HG03442 (cell line): ENCODE results near the gene PRRC1.

ENCODE experiments used
- ATAC-seq: cut with Tn5 transposase; IDR thresholded peaks from one replicate; pipeline ENCODE4 v1.9.1; 2021; ENCODE audit warnings: mild to moderate bottlenecking, moderate library complexity; ENCODE audit not compliant: unreplicated experiment

The PRRC1 gene

DNA sequence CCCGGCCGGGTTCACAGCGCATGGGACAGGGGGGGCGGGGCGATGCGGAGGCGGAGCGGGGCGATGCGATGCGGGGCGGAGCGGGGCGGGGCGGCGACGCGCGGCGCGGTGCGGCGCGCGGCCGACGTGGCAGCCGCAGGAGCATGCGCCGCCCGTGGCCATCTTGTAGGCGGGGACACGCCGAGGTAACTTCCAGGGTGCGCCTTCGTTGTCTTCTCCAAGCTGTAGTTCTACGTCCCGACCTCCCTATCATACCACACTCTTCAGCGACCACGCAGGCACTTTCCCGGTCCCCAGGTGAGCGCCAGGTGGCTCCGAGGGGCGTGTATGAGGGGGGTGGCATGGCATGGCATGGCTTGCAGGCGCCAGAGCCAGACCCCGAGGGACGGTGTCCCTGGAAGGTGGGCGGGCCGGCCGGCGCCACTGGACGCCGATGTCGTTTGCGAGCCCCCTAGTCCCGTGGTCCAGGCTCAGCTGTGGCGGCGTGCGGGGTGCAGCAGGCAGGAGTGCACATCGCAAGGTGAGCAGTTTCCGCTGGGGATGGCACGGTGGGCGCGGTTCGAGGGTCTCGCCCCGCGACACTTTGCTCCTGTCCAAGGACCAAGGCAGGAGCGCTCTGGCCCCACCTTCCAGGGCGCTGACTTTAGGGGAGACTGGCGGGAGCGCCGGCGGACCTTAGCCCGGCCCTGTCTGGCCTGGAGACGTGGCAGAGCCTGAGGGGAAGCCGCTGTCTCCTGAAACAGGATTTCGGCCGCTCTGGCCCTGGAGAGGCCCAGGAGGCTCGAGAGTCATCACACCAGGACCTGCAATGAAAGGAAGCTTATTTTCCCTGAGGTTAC lies at the start of gene PRRC1:
TSS of gene PRRC1 (plus strand) at position 161 of the 839 bp plus-strand sequence. CDS start 5,840 bp downstream, outside the sequence.
- ATAC-seq = peak; percentile 89

DNA sequence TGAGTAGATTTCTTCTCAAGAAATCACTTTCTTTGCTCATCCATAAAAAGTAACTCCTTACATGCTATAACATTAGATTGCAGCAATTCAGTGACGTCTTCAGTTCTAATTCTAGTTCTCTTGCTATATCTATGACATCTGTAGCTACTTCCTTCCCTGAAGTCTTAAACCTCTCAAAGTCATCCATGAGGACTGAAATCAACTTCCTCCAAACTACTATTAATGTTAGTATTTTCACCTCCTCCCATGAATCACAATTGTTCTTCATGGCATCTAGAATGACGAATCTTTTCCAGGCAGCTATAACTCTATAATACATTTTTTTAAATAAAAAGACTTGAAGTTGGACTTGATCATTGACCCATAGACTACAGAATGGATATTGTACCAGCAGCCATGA lies 46.2 kb upstream of the PRRC1 start:
- ATAC-seq = no peak

DNA sequence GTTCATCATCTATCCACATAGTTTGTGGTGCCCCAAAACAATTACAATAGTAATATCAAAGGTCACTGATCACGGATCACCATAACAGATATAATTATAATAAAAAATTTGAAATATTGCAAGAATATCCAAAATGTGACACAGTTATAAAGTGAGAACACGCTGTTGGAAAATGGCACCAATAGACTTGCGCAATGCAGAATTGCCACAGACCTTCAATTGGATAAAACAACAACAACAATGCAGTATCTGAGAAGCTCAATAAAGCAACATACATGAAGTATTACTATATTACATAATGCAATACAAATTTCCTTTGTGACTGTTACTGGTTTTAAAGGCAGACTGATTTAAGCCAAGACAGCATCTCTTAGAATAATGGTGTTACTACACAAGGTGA lies 44.7 kb upstream of the PRRC1 start:
- ATAC-seq = no peak

DNA sequence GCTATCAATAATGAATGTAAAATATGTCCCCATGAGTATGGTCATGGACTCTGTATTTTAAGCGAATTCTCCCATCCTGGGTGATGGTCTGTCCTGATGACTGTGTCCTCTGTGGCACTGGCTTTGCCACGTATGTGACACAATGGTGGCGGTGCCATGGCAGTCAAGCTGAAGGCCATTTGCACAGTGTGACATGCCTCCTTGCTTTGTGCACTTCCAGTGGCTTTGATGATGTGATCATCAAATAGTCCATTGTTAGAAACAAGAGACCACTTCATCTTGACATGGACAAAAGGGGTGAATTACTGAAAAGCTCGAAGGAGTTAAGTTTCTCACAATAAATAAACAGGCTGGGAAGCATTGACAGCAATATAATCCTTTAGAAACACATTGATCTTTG lies 31.0 kb upstream of the PRRC1 start:
- no peak for ATAC-seq

DNA sequence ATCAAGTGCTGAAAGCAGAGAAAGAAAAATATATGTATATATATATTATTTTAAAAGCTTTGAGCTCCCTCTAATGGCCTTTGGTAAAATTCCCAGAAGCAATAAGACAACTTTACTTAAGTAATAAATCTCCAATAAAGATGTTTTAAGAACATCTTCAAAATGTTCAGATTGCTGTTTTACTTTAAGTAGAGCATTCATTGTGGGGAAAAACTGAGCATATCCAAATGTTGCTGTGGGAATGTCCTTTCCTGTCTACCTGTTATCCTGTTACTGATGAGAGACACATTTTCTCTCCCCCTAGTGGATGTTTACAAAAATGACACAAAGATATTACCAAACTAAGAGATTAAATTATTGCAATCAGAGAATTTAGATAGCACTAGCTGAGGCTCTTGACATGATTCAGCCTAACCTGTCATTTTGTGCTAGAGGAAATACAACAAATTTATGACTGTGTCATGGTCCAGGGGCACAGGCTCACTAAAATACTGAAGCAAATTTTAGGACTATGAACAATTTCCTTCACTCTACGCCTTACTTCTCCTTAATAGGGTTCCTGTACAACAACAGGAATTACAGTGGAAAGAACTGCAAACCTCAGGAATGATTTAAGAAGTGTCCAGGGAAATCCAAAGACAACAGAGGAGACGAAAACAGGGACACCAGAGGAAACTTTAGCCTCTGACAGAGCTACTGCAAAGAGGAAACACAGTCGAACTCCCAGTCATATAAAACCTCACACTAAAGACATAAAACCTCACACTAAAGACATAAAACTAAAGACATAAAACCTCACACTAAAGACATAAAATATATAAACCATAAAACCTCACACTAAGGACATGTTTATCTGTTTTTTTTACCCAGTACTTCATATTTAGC lies 24.3 kb upstream of the PRRC1 start:
- peak; percentile 82 for ATAC-seq

DNA sequence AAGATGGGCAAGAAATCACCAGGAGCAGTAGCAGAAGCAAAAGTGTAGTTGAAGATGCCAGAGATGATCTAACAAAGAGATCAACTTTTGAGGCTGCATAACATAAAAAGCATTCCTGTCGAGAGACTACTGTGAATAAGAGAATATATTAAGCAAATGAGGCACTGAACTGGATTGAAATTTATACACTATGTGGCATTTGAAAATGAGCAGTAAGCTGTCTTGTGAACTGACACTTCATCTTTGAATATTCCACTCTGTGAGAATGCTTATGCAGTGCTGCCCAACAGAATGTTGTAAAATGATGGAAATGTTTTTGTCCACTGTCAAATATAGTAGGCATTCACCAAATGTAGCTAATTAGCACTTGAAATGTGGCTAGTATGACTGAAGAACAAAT lies 18.9 kb upstream of the PRRC1 start:
- no peak for ATAC-seq

DNA sequence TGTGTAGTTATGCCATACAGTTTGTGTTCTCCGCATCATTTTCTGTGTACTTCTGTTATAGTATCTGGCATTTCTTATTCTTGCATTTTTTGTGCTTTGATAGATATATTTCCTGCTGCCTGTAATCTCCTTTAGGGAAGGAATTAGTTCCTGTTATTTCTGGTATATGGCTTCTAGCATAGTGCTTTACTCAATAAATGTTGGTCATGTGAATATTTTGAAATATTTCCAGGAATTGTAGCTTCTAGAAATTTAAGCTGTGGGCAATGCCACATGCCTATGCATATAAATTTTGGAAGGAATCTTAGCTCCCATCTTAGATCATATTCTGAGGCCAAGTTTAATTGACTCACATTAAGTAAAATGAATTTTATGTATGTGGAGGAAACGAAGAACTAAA lies 11.5 kb upstream of the PRRC1 start:
- no peak for ATAC-seq

DNA sequence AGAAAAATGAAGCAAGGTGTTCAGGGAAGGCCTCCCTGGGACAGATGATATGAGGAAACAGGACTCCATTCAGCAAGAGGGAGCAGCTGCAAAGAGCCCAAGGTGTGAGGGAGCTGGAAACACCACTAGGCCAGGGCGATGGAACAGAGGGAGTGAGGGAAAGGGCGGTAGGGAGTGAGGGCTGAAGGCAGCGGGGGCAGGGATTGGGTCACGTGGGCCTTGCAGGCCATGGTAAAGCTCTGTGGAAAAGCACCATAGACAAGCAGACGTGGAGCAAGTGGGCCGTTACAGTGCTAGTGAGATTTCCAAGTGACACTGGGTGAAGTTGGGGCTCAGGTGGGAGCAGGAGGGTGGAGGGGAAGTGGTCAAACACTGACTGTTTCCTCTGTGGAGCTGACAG lies 10.8 kb upstream of the PRRC1 start:
- ATAC-seq = no peak

DNA sequence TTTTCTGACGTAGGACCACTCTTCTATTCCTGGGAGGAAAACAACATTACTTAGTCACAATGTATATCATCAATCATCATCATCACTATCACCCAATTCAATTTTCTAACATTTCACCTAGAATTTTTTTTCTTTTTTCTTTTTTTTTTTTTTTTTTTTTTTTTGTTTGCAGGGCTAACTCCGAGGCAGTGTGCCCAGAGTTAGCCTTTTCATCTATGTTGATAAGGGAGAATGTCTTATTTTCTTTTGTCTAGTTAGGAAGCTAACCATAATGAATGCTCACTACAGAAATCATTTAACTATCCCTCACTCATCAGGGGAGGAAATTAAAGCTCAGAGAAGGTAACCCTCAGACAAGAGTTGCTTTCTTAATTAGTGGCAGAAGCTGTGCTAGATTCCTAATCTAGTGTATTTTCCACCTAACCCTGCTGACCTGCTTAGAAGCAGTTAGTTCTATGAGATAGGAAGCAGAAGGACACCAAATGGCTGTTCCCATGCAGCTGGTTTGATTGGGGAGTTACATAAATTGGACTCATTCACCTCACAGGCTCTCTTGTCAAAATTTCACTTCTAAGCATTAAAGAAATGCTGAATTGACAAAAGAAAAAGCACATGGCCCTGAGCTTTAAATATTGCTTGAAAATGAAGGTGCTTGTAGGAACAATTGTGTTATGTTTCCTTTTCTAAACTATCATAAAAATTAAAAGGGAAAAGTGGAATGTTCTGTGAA lies 8.6 kb upstream of the PRRC1 start:
- ATAC-seq = no peak

DNA sequence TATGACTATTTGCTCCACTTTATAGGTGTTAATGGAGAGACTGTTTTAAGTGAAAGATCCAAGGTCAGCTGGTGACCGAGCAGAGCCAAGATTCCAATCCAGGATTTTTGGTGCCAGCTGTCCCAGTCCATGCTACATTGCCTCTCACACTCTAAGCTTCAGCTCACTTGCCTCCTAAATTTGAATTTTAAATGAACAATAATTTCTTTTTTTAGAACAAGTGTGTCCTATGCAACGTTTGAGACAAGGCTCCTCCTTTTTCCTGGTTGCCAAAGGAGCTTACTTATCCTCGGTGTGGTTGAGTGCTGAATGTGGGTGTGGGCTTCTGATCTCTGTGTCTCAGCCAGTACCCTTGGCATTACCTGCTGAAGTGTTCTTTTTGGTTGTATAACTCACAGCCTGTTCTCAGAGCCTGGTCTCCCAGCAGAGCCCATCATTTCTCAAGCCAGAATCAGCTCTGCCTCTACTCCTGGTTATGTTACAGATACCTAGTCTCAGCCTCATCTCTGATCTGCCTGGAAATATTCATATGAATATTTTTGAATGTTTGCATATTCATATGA lies 4.0 kb upstream of the PRRC1 start:
- ATAC-seq = no peak

DNA sequence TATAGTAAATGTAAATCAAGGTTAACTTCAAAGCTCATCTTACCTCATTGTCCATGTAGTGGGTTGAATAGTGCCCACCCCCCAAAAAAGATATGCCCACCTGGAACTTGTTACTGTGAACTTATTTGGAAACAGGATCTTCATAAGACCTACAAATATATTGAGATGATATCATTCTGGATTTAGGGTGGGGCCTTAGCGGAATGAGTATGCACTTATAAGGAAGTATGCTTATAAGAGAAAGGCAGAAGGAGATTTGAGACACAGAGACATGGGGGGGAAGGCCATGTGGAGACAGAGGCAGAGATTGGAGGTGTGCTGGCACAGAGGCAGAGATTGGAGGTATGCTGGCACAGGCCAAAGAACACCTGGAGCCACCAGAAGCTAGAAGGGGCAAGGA lies 2.6 kb upstream of the PRRC1 start:
- ATAC-seq = no peak

DNA sequence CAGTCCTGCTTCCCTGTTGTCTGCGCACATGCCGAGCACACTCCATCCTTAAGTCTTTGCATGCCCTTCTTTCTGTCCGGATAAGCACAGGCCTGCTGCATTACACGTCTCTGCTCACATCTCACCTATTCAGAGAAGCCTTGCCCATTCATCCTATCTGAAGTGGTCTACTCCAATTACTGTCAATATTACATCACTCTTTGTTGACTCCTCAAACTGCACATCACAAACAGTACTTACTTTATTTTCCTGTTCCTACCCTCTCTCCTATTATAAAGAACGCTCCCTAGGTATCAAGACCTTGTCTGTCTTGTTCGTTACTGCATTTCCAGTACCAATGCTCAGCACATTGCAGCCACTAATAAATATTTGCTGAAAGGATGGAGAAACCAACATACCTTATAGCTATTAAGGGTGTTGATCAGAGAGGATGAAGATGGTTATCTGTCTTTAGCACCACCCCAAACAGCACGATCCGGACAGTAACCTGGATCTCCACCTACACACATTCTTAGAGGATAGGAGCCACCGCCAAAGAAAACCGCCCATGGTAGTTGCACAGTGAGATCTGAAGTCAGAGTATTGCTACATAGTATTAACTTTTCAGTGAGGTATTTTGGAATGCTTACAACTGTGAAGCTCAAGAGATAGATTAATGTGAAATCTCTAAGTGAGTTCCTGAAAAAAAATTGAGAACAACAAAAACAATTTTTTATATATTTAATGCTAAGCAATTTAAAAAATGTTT lies 1.6 kb upstream of the PRRC1 start:
- no peak for ATAC-seq

DNA sequence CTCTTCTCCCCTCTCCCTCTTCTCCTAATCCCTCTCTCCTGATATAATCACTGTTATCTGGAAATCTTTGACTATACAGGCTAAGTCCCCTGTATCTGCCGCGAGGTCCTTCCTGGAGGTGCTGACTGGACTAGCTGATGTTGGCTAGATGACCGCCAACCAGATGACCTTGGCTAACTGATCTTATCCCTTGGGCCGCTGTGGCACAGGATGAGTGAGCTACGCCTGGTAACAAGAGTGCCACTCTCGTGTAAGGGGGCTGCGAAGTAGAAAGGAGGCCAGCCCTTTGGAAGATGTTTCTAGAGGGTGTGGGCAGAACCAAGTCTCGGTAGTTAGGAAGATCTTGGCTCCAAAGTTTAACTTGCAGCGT lies 345 bp upstream of the PRRC1 start:
- peak; percentile 23 for ATAC-seq

DNA sequence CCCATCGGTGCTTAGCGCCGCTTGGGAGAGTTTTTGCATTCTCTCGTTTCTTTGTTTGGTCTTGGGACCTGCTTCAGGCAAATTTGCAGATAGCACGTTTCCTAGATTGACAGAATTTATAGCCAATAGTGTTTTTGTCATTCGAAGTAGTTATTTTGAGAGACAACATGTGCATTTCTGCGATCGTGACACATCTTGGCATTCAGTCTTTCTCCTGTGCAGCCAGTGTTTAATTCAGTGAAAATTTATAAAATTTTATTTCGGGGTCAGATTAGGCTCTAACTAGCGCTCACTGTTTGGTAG lies 830 bp downstream of the PRRC1 start:
- peak; percentile 18 for ATAC-seq

DNA sequence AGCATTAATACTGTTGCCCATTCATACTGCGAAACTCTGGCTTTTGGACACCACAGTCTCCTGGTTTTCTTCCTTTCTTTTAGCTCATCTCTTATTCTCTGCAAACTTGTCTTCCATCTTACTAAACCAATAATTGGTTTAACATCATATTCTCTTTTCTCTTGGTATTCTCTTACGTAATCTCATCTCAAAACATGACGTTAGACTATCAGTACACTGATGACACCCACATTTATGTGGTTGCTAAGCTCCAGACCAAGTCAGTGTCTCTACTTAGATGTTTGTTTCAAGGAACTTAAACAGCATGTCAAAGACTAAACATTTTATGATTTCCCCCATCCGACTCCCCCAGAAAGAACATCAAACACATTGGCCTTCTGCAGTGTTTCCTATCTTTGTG lies 2.1 kb downstream of the PRRC1 start:
- ATAC-seq = no peak

DNA sequence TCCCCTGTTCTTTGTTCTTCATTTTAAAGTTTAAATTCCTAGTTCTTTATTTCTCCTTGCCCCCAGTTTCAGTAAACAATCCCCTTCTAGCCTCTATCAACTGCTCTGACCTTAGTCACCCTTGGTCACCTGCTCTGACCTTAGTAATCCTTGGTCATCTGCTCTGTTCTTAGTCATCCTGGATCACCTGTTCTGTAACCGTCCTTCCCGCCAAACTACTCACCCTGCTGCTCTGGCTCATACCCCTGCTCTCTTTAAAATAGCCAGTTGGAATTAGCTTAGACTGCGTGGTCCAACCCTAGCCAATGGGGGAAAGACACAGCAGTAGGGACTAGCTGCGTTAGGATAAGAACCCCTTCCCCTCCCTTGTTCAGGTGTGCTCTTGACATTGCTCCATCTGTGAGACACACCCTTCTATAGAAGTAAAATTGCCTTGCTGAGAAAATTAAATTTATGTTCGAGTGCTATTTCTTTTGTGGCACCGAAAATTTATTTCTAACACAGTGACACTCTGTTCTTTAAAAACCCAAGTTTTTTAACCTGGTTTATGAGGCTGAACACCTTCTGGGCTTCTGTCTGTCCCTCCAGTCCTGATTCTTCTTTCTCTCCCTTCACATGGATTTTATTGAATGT lies 3.8 kb downstream of the PRRC1 start:
- no peak for ATAC-seq

DNA sequence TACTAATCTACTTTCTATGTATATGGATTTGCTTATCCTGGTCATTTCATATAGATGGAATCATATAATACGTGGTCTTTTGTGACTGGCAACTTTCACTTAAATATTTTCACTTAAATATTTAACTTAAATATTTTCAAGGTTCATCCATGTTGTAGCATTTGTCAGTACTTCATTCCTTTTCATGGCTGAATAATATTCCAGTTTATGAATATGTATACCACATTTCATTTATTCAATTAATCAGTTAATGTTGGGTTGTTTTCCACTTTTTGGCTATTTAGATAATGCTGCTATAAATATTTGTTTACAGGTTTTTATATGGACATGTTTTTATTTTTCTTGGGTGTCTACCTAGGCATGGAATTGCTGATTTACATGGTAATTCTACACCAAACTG lies 7.7 kb downstream of the PRRC1 start:
- ATAC-seq = no peak

DNA sequence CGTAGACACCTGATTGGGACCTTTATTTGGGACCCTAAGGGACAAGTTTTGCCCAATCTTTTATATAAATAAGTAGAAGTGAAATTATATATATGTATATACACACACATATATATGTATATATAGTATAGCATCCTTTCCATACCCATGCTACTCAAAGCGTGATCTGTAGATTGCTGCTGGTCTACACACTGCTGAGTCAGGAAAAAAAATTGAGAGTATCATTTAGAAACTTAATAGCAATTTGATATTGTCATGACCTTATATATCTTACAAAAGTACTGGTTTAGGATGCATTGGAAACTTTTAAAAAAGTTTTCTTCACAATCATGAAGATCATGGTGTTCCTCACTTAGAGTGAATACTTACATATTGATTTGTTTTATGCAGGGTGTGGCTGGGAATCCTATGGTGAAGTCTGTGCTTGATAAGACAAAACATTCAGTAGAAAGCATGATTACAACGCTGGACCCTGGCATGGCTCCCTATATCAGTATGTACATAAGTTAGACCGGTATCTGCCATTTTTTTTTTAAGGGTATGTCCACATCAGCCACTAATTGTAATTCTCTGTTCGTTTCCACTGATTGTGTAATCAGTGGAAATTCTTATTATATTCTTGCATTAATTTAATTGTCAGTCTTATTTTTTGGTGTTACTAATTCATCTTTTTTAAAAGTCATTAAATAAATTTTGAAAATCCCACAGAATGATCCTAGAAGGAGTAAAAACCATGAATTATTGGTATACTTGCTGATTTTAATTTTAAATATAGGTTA lies 12.7 kb downstream of the PRRC1 start:
- no peak for ATAC-seq

DNA sequence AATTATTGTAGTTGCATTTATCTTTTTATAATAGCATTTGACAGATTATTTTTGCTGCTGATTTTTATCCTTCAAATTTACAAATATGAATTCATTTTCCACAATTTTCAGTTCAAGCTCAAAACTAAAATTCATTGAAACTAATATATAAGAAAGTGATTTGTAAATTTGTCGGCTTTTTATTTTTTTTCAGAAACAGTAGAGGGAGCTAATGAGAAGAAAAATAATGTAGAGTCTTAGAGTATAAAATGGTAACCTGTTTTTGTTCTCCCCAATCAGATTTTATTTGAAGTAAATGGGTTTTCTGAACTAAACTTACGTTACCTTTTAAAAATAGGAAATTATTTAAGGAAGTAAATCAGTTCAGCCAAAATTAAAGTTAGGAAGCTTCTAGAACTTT lies 19.2 kb downstream of the PRRC1 start:
- no peak for ATAC-seq
